Sigmoid colon (tissue), 4 donors: ENCODE data around the gene TM4SF18.
"Not testable (repeated sequence)": the region's sequence is repeated elsewhere in the genome, so short reads cannot be mapped to it uniquely, and the experiment has no call there.

Experiments
- POLR2A ChIP-seq, 2 donors: fragments of 450-650 bp; IDR thresholded peaks; one replicate each; pipeline ENCODE4 v1.6.1; 2016; ENCODE audit warnings: antibody characterized with exemption in 2 of 2, mild to moderate bottlenecking in 2 of 2, moderate library complexity in 2 of 2
- POLR2AphosphoS5 ChIP-seq, 4 donors: sonication (generic); formaldehyde crosslinking; IDR thresholded peaks; one replicate each; pipeline ENCODE4 v1.6.1; 2017; ENCODE audit warnings: antibody characterized with exemption in 4 of 4
- TF ChIP-seq, protein P1 (sequence below), 4 experiments: fragments of 450-650 bp in 3 of 4; fragments of 200-600 bp in 1 of 4; IDR thresholded peaks; one replicate each; pipeline ENCODE4 v1.5.1; 2016 to 2019; ENCODE audit warnings: antibody characterized with exemption in 4 of 4, mild to moderate bottlenecking in 3 of 4, moderate library complexity in 2 of 4

DNA sequence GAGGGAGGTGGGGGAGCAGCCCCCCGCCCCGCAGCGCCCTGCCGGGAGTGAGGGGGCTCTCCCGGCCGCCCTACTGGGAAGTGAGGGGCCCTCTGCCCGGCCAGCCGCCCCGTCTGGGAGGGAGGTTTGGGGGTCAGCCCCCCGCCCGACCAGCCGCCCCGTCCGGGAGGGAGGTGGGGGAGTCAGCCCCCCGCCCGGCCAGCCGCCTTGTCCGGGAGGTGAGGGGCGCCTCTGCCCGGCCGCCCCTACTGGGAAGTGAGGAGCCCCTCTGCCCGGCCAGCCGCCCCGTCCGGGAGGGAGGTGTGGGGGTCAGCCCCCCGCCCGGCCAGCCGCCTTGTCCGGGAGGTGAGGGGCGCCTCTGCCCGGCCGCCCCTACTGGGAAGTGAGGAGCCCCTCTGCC, 46.8 kb upstream of the TM4SF18 start:
- TF ChIP-seq POLR2A, POLR2AphosphoS5 (IDR thresholded peaks at IDR 0.05): not testable (repeated sequence)
- TF ChIP-seq, protein P1, sequence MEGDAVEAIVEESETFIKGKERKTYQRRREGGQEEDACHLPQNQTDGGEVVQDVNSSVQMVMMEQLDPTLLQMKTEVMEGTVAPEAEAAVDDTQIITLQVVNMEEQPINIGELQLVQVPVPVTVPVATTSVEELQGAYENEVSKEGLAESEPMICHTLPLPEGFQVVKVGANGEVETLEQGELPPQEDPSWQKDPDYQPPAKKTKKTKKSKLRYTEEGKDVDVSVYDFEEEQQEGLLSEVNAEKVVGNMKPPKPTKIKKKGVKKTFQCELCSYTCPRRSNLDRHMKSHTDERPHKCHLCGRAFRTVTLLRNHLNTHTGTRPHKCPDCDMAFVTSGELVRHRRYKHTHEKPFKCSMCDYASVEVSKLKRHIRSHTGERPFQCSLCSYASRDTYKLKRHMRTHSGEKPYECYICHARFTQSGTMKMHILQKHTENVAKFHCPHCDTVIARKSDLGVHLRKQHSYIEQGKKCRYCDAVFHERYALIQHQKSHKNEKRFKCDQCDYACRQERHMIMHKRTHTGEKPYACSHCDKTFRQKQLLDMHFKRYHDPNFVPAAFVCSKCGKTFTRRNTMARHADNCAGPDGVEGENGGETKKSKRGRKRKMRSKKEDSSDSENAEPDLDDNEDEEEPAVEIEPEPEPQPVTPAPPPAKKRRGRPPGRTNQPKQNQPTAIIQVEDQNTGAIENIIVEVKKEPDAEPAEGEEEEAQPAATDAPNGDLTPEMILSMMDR (IDR thresholded peaks at IDR 0.05) = not testable (repeated sequence)
